ENCODE results near the gene SFSWAP.
"Not testable (repeated sequence)": the region's sequence is repeated elsewhere in the genome, so short reads cannot be mapped to it uniquely, and the experiment has no call there.

Gene SFSWAP

DNA sequence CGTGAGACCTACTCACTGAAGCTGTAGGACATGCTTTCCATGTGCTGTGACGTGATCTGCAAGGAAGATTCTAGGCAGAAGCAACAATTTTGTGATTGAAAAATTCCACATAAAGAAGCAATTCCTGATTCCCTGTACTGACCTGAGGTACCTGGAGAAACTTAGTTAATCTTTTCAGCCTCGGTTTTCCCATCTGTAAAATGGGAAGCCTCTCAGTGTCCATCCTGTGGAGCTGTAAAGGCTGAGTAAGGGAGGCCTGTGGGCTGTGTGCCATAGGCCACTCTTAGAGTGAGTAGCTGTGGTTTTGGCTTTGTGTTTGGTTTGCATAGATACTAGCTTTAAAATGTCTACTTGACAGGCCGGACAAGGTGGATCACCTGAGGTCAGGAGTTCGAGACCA is 50.7 kb downstream of the SFSWAP start:
- DNase-seq (ENCODE audit: low spot score): no peak

DNA sequence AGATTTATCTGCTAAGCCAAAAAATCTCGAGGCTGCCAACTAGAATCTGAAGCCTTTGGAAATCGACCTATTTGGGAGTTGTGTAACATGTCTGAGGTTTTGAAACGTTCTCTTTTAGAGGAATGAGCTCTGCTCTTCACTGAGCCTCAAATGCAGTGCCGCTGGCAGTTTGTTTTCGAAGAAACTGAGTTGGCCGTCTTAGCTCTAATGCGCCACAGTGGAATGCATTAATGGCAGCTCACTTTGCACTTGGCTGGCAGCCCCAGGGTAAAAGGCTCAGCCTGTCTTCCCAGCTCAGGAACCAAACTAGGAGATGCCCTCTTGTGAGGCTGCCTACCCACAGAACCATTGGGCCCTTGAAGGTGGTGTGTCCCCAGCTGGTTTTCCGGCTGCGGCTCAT is 53.8 kb downstream of the SFSWAP start:
- no peak for DNase-seq (ENCODE audit: low spot score)

DNA sequence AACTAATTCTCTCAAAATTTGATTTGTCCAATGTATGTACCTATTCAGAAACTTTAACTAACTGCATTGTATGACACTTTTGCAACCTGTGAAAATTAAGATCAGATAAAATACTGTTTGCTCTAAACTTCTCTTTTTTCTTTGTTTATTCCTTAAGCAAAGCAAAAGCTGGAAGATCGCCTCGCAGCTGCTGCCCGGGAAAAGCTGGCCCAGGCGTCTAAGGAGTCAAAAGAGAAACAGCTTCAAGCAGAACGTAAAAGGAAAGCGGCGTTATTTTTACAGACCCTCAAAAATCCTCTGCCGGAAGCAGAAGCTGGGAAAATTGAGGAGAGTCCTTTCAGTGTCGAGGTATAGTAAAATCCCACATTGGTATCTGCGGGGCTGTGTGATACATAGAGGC is 55.1 kb downstream of the SFSWAP start:
- no peak for DNase-seq (ENCODE audit: low spot score)

DNA sequence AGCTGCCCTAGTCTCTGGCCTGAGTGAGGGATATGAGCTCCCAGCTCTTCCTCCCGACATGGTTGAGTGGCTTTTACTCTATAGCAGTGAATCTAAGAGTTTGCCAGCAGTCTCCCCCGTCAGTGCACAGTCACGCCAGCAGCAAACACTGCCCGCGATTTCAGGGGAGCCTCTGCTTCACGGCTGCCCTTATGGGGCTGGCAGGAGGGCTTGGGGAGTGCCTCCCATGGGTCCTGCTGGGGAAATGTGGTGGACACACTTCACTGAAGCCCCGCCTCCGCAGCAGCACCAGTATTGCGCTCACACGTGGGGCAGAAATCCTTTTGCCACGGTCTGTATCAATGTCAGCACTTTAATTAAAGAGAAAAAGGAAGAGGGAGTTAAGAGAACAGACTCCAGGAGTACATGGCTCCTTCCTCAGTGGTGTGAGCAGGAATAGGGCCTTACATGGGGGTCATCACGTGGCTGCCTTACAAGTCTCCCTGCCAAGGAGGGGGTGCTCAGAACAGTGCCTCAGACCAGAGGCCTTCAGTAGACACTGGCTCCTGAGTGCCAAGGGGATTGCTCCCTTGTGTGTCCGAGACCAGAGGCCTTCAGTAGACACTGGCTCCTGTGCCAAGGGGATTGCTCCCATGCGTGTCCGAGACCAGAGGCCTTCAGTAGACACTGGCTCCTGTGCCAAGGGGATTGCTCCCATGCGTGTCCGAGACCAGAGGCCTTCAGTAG is 55.7 kb downstream of the SFSWAP start:
- DNase-seq (ENCODE audit: low spot score): no peak

DNA sequence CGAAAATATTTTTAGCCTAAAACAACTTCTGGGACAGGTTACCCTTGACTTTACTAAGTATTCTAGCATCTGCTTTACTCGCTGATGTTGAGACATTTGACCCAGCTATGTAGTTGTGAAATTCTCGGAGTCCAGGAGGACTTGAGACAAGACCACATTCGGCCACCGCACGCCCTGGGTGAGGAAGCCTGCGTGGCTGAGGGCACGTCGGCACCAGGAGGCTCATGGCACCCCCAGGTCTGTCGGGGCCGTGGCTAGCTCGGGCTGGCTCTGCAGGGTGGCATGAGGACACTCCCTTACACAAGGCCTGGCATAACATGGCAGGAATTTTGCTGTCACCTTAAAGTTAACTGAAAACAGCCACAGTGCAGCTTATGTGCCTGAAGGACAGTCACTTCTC is 59.2 kb downstream of the SFSWAP start:
- no peak for DNase-seq (ENCODE audit: low spot score)

DNA sequence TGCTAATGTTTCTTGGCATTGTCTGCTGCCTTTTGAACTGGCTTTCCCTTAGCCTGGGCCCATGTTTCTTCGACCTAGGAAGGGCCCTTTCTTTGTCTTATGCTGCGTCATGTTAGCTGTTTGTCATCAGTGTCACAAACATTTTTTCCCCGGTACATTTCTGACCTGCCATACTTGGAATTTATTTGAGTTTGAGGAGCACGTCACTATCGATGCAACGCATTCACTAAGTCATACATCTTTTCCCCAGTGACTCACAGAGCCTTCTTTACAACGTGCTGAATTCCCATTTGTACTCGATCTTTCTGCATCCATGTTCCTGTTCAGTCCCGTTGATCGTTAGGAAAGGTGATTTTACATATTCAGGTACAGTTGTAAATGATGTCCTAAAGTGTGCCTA is 61.1 kb downstream of the SFSWAP start:
- no peak for DNase-seq (ENCODE audit: low spot score)

DNA sequence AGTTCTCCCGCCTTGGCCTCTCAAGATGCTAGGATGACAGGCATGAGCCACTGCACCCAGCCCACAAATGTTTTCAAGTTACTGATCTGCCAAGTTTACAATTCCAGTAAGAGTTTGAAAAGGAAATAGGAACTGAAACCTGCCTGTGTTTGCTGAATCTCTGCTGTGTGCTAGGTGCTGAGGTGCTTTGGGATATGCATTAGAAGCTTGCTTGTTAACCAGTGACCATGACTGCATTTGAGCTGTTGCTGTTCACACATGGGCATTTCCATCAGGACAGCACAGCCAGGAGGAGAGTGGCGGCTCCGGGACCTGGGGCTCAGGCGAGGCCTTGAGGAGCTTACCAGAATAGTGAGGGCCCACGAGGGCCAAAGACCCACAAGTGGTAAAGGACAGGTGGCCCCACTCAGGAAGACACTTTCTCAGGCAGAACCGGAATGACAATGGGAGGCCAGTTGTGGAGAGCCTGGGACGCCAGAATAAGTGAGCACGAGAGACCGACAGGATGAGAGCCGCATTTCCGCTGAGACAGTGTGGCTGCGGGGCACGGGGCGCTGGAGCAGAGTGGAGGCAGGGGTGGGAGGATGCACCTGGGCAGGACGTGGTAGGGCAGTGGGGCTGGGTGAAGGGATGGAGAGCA is 62.8 kb downstream of the SFSWAP start:
- DNase-seq (ENCODE audit: low spot score): no peak

DNA sequence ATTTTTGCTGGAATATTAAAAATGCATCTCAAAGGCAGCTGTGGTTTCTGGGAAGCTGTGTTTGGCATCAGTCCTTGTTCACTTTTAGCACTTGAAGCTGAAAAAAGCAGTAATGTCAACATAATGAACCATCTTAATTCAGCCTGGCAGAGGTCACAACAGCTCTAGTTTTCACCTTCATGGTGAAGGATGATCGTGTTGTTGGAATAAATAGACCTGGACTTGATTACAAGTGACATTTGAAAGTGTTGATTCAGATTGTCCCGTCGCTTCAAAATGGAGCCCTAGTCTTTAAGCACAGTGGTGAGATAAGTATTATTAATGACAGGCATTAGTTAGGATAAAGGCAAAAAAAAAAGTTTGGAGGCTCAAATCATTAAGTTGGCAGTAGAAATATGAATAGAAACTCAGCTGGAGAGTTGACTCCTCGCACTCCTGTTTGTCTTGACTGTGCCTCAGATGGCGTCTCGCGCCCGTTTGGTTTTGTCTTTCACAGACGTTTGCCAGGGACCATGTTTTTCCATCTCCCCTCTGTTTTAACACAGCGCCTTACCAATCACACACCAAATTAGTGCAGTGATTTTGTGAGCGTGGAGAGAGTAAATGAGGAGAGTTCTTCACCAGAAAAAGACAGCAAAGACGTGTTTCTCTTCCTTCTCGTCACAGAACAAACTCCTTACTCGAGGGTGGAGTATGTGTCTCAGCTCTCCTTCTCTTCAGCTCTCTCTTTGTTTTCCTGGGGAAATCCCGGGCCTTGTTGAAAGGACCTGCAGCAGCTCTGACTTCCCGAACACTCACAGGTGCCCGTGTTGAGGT is 63.9 kb downstream of the SFSWAP start:
- no peak for DNase-seq (ENCODE audit: low spot score)

DNA sequence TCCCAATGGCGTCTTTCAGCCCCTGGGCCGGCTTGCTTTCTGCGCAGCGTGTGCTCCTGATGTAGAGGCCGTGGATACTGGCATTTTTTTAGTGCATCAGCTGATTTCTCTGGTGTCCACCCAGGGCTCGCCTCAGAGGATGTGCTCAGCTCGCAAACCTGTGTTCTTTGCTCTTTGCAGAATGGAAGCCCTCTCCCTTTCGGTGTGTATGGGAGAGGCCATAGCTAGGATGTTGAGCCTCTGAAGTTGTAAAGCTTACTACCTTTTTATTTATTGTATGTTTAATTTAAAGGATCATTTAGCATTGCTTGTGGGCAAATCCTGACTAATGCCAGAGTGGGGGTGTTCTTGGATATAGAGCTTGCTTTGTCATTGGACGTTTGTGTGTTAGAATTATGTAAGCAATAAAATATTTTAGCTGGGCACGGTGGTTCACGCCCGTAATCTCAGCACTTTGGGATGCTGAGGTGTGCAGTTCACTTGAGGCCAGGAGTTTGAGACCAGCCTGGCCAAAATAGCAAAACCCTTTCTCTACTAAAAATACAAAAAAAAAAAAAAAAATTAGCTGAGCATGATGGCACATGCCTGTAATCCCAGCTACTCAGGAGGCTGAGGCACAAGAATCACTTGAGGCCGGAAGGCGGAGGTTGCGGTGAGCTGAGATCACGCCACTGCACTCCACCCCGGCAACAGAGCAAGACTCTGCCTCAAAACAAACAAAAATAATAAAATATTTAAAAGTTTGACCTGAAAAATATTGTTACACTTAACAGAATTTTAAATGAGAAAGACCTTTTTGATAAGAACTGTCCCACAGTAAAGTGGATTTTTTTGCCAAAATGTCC is 64.7 kb downstream of the SFSWAP start:
- no peak for DNase-seq (ENCODE audit: low spot score)

DNA sequence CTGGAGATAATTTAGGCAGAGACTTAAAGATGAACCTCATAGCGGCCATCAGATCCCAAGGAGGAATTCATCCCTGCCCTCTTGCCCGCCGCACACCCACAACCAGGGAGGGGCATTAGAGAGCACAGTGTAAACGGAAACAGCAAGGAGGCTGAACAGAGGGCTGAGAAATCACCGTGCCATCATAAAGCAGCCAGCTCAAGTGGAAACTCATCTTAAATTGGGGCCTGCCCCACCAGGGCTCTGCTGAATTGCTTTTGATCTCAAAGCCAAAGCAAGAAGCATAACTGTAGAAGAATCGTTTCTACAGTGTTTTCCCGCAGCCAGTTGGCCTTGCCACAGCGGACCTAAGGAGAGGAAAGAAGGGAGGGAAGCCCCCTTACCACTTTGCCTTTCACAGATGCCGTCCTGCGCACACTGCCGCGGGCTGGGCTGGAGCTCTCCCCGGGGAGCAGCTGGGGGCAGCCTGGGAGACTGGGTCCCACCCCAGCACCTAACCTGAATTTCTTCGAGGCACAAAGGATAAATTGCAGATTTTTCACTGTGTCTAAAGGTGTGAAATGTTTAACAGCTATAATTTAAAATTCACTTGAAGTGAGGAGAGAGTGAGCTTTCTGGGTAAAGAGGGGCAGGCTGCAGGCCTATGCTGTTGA is 65.5 kb downstream of the SFSWAP start:
- peak; percentile 5 for DNase-seq (ENCODE audit: low spot score)

DNA sequence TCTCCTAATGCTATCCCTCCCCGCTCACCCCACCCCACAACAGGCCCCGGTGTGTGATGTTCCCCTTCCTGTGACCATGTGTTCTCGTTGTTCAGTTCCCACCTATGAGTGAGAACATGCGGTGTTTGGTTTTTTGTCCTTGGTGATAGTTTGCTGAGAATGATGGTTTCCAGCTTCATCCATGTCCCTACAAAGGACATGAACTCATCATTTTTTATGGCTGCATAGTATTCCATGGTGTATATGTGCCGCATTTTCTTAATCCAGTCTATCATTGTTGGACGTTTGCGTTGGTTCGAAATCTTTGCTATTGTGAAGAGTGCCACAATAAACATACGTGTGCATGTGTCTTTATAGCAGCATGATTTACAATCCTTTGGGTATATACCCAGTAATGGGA is 66.4 kb downstream of the SFSWAP start:
- not testable (repeated sequence) for DNase-seq (ENCODE audit: low spot score)

DNA sequence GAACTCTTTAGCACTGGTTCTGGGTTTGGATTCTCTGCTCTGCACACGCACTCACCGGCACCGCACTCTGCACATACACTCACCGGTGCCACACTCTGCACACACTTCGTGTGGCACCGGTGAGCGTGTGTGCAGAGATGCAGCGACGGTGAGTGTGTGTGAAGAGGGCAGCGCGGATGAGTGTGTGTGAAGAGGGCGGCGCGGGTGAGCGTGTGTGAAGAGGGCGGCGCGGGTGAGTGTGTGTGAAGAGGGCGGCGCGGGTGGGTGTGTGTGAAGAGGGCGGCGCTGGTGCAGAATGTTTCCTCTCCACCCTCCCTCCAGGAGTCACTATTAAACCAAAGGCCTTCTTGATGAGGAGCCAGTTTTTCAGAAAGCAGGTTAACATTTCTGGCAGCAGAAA is 68.1 kb downstream of the SFSWAP start:
- DNase-seq (ENCODE audit: low spot score): no peak

DNA sequence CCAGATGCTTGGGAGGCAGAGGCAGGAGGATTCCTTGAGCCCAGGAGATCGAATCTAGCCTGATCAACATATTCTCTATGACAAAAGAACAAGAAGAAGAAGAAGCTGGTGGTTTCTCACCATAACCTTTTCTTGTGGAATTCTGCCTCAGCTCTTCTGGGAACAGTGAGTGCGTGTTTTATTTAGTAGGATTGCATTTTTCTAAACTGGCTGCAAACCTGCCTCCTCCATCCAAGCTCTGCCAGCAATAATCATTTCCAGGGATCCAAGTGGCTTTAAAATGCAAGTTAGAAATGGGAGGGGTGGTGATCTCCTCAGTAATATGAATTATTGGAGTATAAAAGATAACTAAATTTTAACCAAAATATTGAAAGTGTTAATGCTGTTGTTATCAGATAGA is 71.2 kb downstream of the SFSWAP start:
- DNase-seq (ENCODE audit: low spot score): no peak

DNA sequence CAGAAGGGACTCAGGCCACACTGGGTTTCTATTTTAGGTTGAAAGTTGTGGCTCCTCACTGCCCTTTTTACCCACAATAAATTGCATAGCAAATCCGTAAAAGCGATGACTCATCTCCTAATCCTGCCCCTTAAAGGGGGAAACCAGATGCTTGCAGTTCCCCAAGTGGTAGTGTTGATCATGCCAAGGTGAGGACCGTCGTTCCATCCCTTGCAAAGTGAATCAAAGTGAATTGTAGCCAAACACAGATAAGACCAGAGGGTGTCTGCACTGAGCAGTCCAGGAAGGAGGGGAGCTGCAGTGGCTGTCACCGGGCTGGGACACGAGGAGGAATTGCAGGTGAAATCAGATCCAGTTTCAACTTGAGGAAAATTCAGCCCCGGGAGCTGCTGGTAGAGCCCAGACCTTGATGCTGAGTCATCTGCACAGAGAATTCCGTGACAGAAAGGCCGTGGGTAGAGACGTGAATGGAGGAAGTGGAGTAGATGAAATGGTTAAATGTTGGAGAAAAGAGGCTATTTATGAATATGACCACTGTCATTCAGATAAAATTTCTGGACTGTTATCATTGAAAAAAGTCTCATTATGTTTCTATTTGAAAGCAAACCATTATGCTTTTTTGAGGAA is 73.1 kb downstream of the SFSWAP start:
- DNase-seq (ENCODE audit: low spot score): no peak

DNA sequence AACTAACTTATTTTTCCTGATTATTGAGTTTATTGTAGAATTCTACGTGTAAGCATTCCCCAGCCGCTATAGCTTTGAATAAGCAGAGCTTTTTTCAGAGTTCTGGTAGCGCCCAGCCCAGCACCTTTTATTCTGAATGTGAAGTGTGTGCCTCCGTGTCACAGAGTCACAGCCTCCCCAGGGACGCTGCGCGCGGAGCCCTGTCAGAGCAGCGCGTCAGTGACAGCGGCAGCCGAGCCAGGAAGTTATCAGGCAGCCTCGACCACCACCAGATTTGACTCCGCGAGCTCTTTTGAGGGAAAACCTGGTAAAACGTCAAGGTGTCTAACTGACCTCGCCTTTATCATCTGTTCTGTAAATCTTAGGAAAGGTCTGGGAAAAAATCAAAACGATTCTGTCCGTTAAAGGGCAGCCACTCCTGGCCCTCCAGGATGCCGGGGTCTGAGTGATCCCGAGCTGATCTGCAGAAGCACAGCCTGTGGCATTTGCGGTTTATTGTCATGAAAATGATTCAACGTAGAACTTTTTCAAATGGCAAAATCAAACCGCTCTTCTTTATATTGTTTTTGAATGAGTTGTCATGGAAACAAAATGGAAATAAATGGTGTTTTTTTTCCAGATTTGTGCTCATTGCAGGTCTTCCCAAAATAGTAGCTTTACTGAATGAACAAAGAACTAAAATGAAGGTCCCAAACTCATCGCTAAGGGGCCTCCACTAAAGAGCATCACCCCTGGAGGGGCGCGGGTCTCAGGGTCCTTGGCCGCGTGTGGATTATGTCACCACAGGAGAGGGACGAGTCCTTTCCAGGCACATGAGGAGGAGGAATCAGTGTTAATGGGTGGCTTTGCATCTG is 74.2 kb downstream of the SFSWAP start:
- no peak for DNase-seq (ENCODE audit: low spot score)

DNA sequence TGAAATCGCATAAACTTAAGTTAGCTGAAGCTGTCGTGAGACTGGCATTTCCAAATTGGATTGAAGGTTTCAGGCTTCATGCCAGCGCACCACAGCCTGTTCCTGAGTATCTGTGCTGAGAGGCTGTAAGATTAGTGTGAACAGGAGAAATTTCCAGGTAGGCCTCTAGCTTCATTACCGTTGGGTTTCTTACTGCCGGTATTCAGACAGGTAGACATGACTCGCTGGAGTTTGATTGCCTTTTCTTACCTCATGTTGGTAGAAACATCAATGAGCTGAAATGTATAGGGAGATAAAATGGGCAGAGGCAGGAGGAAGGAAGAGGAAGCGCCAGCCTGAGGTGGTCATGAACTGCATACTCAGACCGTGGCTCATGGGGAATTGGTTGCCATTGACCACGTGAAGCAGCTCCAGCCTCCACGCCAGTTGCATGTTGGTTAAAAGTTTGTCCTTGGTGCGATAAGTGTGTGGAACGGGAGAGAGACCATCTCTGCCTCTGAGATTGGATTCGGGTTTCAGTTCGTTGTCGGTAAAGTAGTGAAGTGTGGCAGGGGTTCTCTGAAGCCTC is 75.0 kb downstream of the SFSWAP start:
- DNase-seq (ENCODE audit: low spot score): no peak

DNA sequence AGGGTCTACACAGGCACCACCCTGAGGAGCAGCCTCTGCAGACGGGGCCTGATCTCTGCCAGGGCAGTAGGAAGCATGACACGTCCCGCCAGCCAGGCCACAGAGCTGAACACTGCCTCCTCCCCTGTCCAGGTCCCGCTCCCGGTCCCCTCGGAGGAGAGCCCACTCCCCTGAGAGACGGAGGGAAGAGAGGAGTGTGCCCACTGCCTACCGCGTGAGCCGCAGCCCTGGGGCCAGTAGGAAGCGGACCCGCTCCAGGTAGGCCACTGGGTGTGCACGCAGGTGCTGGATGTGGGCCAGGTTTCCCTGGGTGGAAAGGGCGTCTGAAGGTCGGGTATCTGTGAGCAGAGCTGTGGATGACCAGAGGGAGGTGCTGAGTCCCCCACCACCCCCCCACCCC is 75.4 kb downstream of the SFSWAP start:
- DNase-seq (ENCODE audit: low spot score): no peak

DNA sequence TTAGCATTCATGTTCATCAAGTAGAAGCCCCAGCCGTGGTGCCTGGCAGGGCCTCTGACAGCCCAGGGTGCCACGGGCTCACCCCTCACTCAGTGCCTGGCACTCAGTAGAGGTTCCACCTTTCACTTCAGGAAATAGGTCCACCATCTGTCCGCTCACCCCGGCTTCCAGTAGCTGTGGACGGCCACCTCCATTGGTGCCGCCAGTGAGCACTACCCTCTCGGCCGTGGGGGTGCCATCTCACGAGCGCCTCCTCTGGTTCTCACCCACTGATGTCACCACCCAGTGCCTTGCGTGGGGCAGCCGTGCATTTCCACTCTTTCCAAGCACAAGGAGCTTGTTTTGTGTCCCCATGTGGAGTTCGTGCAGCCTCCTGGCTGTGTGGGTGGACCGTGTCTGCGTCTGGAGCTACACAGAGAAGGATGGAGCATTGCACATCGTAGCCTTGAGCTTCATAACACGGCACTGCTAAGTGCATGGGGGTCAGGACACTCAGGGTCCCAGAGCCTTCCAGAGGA is 76.3 kb downstream of the SFSWAP start:
- DNase-seq (ENCODE audit: low spot score): no peak

DNA sequence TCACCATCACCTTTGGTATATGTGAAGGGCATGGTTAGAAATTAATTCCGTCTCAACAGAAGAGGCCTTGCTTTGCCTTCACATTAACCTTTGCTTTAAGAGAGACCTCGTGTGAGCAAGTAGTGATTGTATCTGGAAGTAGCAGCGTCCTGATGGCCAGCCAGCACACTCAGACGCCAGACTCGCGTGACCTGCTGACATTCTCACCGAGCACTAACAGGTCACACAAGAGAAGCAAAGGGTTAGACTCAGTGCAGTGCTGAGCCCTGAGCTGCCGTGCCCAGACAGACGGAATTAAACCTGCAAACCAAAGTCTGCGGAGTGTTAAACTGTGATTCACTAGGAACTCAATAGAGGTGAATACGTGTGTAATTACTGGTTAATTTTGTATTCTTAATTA is 77.2 kb downstream of the SFSWAP start:
- DNase-seq (ENCODE audit: low spot score): no peak

DNA sequence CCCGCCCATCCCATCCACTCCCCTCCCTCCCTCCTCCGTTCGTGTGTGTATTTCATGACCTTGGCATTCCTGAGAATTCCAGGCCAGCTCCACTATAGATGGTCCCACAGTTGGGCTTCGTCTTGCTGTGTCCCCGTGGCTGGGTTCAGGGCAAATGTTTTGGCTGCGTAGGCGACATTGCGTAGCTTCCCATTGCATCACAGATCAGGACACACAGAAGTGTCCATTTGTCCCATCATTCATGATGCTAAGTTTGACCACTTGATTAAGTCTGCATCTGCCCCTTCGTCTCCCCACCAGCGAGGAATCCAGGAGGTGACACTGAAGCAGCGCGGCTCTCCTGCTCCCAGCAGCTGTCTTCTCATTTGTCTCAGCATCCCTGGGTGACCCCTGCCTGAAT is 78.7 kb downstream of the SFSWAP start:
- no peak for DNase-seq (ENCODE audit: low spot score)
